ENCODE data around the gene PRR22.

DNA sequence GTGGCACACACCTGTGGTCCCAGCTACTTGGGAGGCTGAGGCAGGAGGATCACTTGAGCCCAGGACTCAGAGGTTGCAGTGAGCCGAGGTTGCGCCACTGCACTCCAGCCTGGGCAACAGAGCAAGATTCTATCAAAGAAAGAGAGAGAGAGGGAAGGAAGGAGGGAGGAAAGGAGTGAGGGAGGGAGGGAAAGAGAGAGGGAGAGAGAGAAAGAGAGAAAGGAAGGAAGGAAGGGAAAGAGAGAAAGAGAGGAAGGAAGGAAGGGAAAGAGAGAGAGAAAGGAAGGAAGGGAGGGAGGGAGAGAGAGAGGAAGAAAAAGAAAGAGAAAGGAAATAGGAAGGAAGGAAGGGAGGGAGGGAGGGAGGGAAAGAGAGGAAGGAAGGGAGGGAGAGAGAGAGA lies 32.7 kb upstream of the PRR22 start:
- TF ChIP-seq, protein P1, sequence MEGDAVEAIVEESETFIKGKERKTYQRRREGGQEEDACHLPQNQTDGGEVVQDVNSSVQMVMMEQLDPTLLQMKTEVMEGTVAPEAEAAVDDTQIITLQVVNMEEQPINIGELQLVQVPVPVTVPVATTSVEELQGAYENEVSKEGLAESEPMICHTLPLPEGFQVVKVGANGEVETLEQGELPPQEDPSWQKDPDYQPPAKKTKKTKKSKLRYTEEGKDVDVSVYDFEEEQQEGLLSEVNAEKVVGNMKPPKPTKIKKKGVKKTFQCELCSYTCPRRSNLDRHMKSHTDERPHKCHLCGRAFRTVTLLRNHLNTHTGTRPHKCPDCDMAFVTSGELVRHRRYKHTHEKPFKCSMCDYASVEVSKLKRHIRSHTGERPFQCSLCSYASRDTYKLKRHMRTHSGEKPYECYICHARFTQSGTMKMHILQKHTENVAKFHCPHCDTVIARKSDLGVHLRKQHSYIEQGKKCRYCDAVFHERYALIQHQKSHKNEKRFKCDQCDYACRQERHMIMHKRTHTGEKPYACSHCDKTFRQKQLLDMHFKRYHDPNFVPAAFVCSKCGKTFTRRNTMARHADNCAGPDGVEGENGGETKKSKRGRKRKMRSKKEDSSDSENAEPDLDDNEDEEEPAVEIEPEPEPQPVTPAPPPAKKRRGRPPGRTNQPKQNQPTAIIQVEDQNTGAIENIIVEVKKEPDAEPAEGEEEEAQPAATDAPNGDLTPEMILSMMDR (IDR thresholded peaks at IDR 0.05; ENCODE audit: borderline replicate concordance, extremely low read depth, low read length, poor library complexity, severe bottlenecking) = no peak
- TF ChIP-seq EZH2 (IDR thresholded peaks at IDR 0.05; ENCODE audit: borderline replicate concordance, low read depth, low read length, severe bottlenecking) = no peak
